ENCODE results near the gene TKFC.

The TKFC gene

DNA sequence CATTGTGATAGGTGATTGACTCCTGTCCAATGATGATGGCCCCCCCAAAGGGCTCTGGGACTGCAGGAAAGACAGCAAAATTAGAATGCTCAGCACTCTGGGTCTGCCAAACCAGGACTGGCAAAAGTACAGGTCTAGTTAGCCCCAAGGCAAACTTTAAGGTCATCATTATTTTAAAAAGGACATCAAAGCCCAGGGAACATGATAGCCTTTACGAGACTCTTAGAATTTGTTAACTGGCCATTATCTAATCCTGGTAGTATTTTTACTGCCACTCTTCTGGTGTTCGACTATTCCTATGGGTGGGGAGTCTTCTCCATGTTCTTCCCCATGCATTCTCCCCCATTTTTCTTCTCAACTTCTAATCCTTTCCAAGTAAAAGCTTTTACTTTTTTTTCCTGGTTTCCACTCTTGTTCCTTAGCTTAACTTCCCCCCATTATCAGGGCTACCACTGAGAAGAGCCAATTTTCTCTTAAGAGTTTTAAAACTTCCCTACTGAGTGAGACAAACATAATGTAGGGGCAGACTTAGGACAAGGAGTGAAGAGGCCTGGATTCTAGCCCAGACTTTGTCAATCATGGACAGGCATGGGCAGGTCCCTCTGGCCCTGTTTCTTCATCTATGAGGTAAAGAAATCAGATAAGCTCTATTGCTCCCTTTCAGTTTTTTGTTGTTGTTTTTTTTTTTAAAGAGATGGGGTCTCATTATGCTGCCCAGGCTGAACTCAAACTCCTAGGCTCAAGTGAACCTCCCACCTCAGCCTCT is 7.2 kb upstream of the TKFC start:
- DNase-seq = no peak

GRCh38 chr11:61327669-61328071 is 5.4 kb upstream of the TKFC start:
- DNase-seq = no peak

DNA sequence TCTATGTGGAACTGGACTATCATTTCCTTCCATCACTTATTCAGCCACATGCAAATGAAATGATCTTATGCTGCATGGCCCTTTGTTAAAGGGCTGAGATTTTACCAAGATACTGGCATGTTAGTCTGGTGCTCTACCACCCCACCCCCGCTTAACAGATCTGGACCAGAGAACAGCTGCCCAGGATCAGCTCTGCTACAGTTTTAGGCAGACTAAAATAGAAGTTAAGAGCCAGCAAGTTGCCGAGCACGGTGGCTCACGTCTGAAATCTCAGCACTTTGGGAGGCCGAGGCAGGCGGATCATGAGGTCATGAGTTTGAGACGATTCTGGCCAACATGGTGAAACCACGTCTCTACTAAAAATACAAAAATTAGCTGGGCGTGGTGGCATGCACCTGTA is 4.7 kb upstream of the TKFC start:
- no peak for DNase-seq

DNA sequence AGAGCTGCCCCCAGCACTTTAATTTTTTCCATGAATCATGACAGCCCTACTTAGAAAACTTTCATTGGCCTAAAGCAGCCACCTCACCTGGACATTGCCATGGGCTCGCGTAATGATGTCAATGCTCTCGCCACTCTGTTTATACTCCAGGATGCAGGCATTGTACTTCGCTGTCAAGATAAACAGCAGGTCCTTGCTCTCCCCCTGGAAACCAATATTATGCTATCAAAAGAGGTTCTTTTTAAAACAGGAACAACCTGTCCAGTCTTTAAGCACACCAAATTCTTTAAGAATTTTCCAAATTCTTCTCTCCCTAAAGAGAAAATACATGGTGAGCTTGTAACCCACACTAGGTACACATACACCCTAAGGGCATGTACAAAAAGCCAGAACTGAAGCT is 3.2 kb upstream of the TKFC start:
- no peak for DNase-seq

GRCh38 chr11:61331651-61332050 is 1.4 kb upstream of the TKFC start:
- peak; percentile 67 for DNase-seq

DNA sequence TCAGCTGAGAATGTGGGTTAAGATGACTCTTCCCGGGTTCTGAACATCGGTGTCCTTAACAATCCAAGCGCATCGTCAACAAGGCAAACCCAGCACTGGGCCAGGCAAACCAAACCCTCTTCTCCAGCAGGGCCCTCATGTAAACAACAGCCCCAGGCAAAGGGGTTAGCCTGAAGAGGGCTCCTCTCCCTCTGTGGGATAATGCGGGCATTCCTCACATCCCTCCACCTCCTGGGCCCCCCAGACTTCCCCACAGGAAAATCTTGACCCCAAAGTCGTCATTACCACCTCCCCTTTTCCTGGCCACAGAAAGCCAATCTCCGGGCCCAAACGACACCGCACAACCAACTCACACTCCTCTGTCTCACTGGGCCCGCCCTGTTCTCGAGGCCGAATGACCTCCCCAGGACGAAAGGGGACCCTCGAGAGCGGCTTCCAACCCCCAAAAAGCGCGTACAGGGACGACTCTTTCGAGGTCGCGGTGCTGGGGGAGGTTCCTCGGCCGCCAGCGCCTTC is 689 bp upstream of the TKFC start:
- no peak for DNase-seq

- DNase-seq = no peak
Measured at GRCh38 chr11:61333550-61334433, 764 bp downstream of the TKFC start.

DNA sequence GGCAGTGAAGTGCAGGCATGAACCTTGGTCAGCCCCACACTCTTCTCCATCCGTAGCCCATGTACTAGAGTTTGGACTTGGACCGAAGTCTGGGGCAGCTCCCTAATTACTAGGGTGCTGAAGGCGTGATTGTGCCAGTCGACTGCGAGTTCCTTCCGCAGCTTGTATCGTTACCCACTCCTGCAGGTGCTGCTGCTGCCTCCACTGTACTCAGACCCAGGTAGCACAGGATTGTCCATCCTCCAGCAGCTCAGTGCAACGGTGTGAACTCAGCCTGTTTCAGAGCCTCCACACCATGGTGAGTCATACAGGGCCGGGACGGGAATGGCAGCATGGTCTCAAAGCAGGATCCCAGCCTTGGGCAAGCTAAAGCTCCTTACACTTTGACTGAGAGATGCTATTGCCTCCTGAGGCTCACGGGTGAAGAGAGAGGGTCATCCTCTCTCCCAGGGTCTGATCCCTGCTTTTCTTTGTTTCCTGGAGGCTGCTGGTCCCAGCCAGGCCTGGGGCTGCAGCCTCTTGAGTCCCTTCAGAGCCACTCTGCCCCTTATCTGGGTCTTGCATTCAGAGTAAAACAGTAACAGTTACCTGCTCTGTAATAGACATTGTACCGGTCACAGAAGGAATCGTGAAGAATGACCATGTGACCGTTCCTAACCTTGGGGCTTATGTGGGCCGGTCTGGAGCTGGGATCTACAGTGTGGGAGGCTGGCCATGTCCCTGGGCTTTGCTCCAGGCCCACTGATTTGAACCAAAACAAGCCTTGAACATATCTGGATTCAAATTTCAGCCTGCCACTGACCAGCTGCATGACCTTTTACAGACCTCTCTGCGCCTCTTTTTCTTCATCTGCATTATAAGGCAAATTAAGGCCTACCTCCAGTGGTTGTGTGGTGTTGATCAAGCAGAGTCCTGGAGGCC is 1.7 kb downstream of the TKFC start:
- DNase-seq = no peak

GRCh38 chr11:61335355-61335710 is 2.3 kb downstream of the TKFC start:
- DNase-seq = no peak

DNA sequence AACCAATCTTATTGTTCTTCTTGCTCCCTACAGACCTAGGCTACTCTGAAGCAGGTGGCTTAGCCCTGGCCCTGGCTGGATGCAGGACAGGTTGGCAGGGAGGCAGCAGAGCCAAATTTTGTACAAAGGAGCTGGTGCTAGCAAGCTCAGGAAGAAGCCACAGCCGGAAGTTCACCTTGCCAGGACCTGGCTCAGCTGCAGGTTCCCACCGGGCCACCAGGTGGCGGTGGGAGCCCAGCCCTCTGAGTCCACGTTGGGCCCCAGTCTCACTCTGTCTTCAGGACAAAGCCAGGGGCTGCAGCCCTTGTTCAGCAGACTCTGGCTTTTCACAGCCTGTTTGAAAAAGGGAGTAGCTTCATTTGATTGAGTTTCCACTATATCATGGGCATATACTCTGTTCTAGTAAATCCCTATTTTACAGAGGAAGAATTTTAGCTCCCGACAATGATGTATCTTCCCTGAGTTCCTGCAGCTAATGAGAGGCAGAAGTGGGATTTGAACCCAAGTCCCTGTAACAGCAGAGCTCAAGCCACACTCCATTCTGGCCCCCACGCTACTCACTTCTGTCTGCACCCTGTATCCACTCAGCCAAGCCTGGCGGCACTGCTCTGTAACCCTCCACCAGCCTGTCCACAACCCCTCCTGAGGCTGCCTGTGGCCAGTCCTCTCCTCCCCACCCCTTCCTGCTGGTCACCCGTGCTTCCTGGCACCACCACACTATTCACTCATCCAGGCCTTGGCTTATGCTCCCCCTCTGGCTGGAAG is 3.3 kb downstream of the TKFC start:
- DNase-seq = peak; percentile 52

DNA sequence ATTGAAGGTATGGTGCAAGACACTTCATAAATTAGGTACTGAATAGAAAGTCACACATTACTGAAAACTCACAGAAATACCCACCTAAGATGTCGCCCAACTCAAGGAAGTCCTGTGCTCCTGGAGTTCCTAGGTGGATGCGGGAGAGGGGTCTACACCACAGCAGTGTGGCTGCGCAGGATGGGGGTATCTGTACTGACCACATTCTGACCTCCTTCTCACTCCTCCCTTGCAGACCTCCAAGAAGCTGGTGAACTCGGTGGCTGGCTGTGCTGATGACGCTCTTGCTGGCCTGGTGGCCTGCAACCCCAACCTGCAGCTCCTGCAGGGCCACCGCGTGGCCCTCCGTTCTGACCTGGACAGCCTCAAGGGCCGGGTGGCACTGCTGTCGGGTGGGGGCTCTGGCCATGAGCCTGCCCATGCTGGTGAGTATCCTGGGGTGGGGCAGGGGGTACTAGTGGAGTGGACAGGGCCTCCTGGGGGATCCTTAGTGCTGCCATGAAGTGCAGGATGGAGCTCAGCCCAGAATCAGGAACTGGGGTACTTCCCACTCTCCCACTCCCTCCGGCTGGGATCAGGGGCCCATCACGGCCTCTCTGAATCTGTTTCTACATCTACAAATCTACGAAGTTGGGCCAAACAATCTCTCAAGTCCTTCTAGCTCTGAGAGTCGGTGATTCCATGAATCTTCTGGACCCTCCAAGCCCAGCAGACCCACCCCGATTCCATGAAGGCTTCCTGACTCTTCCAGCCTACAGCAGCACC is 4.9 kb downstream of the TKFC start:
- DNase-seq = no peak

DNA sequence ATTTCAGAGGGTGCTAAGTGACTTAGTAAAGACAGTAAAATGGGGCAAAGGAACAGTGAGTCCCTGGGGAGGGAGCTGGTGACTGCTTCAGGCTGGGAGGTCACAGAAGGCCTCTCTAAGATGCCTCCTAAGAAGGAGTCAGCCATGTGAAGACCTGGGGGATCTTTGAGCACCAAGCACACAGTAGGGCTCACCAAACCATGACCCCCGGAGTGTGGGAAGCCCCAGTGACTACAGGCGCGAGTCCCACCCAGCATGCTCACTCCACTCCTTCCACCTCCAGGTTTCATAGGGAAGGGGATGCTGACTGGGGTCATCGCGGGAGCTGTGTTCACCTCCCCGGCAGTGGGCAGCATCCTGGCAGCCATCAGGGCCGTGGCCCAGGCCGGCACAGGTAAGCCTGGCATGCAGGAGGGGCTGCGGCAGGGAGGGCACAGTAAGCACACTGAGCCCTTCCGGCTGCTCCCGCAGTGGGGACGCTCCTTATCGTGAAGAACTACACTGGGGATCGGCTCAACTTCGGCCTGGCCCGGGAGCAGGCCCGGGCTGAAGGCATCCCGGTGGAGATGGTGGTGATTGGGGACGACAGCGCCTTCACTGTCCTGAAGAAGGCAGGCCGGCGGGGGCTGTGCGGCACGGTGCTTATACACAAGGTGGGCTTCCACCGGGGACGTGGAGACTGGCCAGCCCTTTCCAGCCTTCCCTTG is 5.9 kb downstream of the TKFC start:
- no peak for DNase-seq

GRCh38 chr11:61339490-61339878 is 6.5 kb downstream of the TKFC start:
- no peak for DNase-seq

GRCh38 chr11:61340979-61341378 is 8.0 kb downstream of the TKFC start:
- DNase-seq = no peak

DNA sequence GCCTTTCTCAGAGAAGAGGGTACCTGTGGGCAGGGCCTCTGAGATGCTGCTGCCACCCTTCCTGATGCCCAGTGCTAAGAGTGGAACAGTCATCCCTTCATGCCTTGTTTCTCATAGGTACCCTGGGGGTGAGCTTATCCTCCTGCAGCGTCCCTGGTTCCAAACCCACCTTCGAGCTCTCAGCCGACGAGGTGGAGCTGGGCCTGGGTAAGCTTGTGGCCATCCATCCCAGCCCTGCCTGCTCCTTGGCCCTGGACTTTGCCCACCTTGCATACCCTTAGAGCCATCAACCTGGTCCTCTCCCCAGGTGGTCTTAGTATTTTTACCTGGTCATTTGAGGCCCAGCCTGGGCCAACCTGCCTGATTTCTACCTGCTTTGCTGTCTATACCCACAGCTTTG is 8.7 kb downstream of the TKFC start:
- no peak for DNase-seq

DNA sequence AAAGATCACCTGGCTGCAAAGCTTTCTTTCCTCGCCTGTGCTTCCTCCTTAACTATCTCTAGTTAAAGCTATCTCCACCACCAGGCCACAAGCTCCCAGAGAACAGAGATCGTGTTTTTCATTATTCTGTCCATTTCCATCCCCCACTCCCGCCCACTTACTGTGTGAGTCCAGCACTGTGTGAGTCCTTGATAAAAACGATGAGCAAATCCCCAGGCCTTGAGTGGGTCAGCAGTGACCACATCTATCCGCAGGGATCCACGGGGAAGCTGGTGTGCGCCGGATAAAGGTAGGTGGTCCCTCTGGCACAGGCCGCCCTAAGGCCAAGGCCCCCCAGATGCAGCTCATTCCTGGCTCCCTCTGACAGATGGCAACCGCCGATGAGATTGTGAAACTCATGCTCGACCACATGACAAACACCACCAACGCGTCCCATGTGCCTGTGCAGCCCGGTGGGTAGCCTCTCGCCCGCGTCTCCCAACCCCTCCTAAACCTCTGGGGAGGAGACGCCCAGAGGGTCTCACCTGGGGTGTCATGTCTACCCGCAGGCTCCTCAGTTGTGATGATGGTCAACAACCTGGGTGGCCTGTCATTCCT is 9.3 kb downstream of the TKFC start:
- DNase-seq = no peak

DNA sequence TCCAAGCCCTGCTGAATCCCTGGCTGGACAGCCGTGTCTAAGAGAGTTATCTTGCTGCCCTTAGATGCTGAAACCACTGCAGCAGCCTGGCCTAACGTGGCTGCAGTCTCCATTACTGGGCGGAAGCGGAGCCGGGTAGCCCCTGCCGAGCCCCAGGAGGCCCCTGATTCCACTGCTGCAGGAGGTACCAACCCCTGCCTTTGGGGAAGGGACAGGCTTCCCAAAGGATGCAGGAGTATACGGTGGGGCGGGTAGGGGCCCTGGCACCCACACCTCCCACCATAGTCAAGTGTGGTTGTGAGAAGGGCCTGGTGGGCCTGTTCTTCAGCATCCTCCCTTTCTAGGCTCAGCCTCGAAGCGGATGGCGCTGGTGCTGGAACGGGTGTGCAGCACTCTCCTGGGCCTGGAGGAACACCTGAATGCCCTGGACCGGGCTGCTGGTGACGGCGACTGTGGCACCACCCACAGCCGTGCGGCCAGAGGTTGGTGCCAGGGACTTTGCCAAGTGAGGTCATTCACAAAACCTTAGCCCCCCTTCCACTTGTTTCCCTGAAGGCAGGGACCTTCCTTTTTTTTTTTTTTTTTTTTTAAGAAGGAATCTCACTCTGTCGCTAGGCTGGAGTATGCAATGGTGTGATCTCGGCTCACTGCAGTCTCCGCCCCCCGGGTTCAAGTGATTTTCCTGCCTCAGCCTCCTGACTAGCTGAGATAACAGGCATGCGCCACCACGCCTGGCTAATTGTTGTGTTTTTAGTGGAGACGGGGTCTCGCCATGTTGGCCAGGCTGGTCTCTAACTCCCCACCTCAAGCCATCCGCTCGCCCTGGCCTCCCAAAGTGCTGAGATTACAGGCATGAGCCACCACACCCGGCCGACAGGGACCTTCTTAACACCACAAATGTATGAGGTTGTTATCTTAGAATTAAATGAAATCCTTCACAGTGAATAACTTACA is 11.0 kb downstream of the TKFC start:
- no peak for DNase-seq

- DNase-seq = no peak
Measured at GRCh38 chr11:61345170-61345610, 12.2 kb downstream of the TKFC start.

Measured in MV-4-11 (cell line).